ENCODE results near the gene DIAPH3. TPM values are rescaled to one million over a fixed set of nuclear protein-coding genes. Genes with fewer than 3 reads are reported as not detected.

DIAPH3 gene
- total RNA-seq, 2 experiments from 2014 or later, result 22.5 to 24.1 TPM

DNA sequence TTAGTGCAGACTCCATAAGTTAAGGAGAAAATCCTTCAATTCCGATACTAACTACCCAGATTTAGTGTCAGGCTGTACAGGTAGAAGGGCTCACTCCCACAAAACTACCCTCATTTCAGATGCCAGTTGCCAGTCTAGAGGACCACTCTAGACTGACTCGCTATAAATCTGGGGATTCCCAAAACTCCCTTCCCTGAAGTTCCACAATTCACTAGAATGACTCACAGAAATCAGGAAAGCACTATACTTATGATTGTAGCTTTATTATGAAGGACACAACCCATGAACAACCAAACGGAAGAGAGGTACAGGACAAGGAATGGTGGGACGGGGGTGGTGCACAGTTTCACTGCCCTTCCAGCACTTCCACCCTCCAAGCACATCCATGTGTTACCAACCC, 321.2 kb downstream of the DIAPH3 start:
- H3K9me3 Mint-ChIP-seq, result no peaks in the 10 kb centered on the region
- H3K36me3 Mint-ChIP-seq (ENCODE audit: low read depth), result peaks cover 2% of the 10 kb centered on the region
- no peaks in the 10 kb centered on the region for H3K4me1 Mint-ChIP-seq
- POLR2A ChIA-PET, result no interaction called here
- CTCF ChIA-PET, result no interaction called here
- no peaks in the 10 kb centered on the region for H3K27me3 Mint-ChIP-seq
- no peak overlapping the region for H3K27ac Mint-ChIP-seq
- H3K4me3 Mint-ChIP-seq, result no peak overlapping the region
- no peak for DNase-seq

DNA sequence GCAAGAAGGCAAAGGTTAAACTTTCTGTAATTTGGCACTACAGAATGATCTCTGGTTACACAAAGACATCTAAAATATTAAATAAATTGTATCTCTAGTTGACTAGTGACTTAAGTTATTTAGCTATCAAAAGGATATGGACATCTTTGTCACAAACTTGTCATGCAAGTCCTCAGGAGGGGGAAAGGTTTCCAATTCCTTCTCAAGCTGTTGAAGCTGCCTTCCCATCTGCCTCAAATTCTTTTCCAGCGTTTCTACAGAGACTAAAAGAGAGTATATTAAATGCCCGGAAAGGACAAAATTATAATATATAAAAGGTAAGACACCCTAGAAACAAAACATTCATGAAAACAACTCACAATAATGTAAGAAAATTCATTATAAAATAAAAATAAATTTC, 324.5 kb downstream of the DIAPH3 start:
- Mint-ChIP-seq H3K4me1 (no peaks in the 10 kb centered on the region), H3K36me3 (ENCODE audit: low read depth) (peaks cover 2% of the 10 kb centered on the region), H3K27me3 (no peaks in the 10 kb centered on the region), H3K27ac (no peak overlapping the region), H3K4me3 (no peak overlapping the region), H3K9me3 (no peaks in the 10 kb centered on the region)
- CTCF ChIA-PET, result no interaction called here
- DNase-seq, result no peak
- POLR2A ChIA-PET, result no interaction called here

DNA sequence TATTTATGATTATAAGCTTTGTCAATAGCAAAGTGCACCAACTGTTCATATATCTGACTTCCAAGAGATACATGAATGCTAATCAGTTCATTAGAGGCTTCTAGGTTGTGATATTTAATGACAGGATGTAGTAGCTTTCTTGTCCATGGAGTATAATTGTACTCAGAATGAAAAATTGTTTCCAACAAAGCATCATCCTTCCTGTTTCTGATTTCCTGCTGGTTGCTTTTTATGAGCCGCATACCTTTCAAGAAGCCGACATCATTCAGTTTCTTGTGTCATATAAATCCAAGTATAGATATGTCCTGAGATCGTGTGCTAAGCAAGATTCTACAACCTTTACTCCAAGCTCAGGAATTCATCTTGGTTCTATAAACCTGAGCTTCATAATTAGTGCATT, 326.6 kb downstream of the DIAPH3 start:
- H3K9me3 Mint-ChIP-seq, result no peaks in the 10 kb centered on the region
- ChIA-PET POLR2A (no interaction called here), CTCF (interaction anchor here (0.6 kb wide), 1 partner anchor 8 kb away, joined by 4 read pairs; no protein-coding TSS in a partner anchor)
- H3K4me1 Mint-ChIP-seq, result no peaks in the 10 kb centered on the region
- no peaks in the 10 kb centered on the region for H3K27me3 Mint-ChIP-seq
- DNase-seq, result no peak
- peaks cover 2% of the 10 kb centered on the region for H3K36me3 Mint-ChIP-seq (ENCODE audit: low read depth)
- no peak overlapping the region for H3K27ac Mint-ChIP-seq
- no peak overlapping the region for H3K4me3 Mint-ChIP-seq

DNA sequence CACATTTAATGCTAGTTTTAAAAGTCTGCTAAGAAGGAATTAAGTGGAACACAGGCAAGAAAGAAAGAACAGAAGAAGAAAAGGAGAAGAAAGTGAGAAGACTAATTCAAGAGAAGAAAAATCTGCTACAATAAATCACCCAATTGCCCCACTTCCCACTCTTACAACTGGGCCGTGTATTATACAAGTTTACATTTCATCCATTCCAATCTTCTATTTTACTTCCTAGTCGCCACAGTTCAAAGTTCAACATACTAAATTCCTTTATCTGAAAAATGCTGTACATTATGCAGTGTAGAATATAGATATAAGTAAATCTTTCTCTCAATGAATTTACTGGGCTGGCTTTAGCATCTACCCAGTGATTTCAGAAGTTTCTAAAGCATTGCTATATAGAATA, 328.2 kb downstream of the DIAPH3 start:
- Mint-ChIP-seq H3K36me3 (ENCODE audit: low read depth) (peaks cover 2% of the 10 kb centered on the region), H3K4me1 (no peaks in the 10 kb centered on the region), H3K27me3 (no peaks in the 10 kb centered on the region), H3K4me3 (no peak overlapping the region), H3K9me3 (no peaks in the 10 kb centered on the region), H3K27ac (no peak overlapping the region)
- ChIA-PET POLR2A (no interaction called here), CTCF (no interaction called here)
- DNase-seq, result no peak

DNA sequence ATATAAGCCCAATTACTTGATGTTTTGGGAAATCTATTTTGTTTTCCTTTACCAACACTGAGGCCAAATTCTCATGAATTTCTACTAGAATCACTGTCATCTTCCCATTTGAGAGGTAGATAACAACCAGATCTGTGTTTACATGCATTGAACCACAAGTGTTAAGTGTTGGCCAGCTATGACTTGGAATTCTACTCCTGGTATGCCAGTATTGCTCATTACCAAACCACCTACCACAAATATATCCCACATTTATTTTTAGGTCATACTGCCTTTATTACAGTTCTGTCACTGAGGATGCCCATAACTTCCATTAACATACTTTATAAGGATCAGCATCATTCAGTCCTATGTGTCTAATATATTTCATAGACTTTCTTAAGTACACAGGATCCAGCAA, 328.9 kb downstream of the DIAPH3 start:
- Mint-ChIP-seq H3K4me3 (no peak overlapping the region), H3K27me3 (no peaks in the 10 kb centered on the region), H3K9me3 (no peaks in the 10 kb centered on the region), H3K27ac (no peak overlapping the region), H3K36me3 (ENCODE audit: low read depth) (peaks cover 2% of the 10 kb centered on the region), H3K4me1 (no peaks in the 10 kb centered on the region)
- ChIA-PET POLR2A (no interaction called here), CTCF (no interaction called here)
- no peak for DNase-seq

DNA sequence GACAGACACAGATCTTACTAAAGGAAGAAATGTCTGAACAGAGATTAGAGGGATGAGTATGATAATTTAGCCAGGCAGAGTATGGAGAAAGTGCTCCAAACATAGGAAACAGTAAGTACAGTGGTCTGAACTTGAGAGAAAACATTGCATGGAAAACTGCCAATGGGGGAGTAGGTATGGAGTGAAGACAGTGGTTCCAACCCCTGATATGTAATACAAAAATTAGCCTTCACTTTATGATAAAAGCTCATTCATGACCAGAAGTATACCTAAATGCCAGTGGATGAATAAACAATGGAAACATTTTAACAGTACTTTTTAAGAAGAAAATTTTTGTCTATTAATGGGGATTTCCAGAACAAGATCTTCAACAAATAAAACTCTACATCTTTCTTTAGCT, 334.0 kb downstream of the DIAPH3 start:
- CTCF ChIA-PET, result interaction anchor here (0.7 to 1.3 kb wide), 2 partner anchors 10 to 16 kb away, joined by 3 to 5 read pairs; no protein-coding TSS in a partner anchor
- DNase-seq, result no peak
- no peaks in the 10 kb centered on the region for H3K9me3 Mint-ChIP-seq
- POLR2A ChIA-PET, result interaction anchor here (0.7 kb wide), 1 partner anchor 34 kb away, joined by 4 read pairs; no protein-coding TSS in a partner anchor
- no peaks in the 10 kb centered on the region for H3K27me3 Mint-ChIP-seq
- H3K4me1 Mint-ChIP-seq, result no peaks in the 10 kb centered on the region
- no peak overlapping the region for H3K27ac Mint-ChIP-seq
- peaks cover 4% of the 10 kb centered on the region for H3K36me3 Mint-ChIP-seq (ENCODE audit: low read depth)
- H3K4me3 Mint-ChIP-seq, result no peak overlapping the region

DNA sequence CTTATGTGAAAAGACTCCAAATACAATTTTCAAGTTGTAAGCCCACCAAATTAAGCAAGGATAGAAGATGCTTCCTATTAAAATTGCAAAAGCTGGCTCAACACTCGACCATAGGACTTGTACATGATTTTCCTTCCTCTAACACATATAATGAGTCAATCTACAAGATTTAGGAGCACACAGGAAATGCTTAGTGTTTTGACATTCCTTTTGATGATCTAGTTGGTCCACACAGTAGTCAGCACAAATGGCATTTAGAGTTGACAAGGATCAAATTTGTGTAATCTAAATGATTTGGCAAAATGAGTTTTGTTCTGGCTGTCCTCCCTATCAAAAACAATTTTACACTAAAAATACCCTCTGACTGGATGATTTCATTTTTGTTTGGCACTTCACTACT, 340.2 kb downstream of the DIAPH3 start:
- POLR2A ChIA-PET, result no interaction called here
- H3K4me3 Mint-ChIP-seq, result no peak overlapping the region
- H3K27me3 Mint-ChIP-seq, result no peaks in the 10 kb centered on the region
- no peaks in the 10 kb centered on the region for H3K9me3 Mint-ChIP-seq
- DNase-seq, result no peak
- H3K4me1 Mint-ChIP-seq, result no peaks in the 10 kb centered on the region
- CTCF ChIA-PET, result no interaction called here
- peaks cover 4% of the 10 kb centered on the region for H3K36me3 Mint-ChIP-seq (ENCODE audit: low read depth)
- no peak overlapping the region for H3K27ac Mint-ChIP-seq

DNA sequence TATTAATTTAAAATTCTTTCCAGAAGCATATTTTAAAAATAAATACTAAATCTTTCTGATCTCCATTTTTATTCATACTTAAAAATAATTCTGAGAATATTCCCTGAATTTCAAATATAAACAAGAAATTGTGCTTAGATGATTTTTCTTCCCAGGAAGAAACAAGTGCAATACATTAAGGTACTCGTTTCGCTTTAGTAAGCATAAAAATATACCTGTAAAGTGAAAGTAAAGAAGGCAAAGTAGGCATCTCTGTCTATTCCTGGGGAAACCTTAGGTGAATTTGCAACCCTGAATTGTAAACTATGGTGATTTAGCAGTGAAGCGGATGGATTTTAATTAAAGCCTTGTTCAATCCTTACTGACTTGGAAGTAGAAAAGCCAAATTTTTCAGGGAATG, 354.2 kb downstream of the DIAPH3 start:
- H3K4me1 Mint-ChIP-seq, result no peaks in the 10 kb centered on the region
- CTCF ChIA-PET, result no interaction called here
- POLR2A ChIA-PET, result no interaction called here
- H3K27me3 Mint-ChIP-seq, result no peaks in the 10 kb centered on the region
- H3K4me3 Mint-ChIP-seq, result no peak overlapping the region
- no peaks in the 10 kb centered on the region for H3K9me3 Mint-ChIP-seq
- no peak overlapping the region for H3K27ac Mint-ChIP-seq
- H3K36me3 Mint-ChIP-seq (ENCODE audit: low read depth), result peaks cover 3% of the 10 kb centered on the region
- no peak for DNase-seq

DNA sequence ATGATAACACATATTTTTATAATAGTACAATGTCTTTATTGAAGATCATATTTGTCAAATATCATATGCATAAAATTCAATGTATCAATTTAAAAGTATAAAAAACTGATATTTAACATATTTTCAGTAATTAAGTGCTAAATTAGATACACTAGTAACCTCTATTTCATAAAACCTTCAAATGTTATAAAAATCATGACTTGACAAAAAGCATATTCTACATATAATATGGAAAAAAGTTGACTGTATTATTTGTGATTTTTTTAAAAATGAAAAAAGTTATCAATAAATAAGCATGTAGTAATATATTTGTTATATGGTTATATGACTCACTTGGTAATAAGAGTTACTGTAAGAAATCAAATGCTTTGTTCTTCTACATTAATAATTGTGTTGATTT, 356.9 kb downstream of the DIAPH3 start:
- H3K27me3 Mint-ChIP-seq, result no peaks in the 10 kb centered on the region
- ChIA-PET POLR2A (no interaction called here), CTCF (no interaction called here)
- no peak for DNase-seq
- H3K9me3 Mint-ChIP-seq, result no peaks in the 10 kb centered on the region
- H3K36me3 Mint-ChIP-seq (ENCODE audit: low read depth), result peaks cover 3% of the 10 kb centered on the region
- no peak overlapping the region for H3K4me3 Mint-ChIP-seq
- no peaks in the 10 kb centered on the region for H3K4me1 Mint-ChIP-seq
- H3K27ac Mint-ChIP-seq, result no peak overlapping the region

DNA sequence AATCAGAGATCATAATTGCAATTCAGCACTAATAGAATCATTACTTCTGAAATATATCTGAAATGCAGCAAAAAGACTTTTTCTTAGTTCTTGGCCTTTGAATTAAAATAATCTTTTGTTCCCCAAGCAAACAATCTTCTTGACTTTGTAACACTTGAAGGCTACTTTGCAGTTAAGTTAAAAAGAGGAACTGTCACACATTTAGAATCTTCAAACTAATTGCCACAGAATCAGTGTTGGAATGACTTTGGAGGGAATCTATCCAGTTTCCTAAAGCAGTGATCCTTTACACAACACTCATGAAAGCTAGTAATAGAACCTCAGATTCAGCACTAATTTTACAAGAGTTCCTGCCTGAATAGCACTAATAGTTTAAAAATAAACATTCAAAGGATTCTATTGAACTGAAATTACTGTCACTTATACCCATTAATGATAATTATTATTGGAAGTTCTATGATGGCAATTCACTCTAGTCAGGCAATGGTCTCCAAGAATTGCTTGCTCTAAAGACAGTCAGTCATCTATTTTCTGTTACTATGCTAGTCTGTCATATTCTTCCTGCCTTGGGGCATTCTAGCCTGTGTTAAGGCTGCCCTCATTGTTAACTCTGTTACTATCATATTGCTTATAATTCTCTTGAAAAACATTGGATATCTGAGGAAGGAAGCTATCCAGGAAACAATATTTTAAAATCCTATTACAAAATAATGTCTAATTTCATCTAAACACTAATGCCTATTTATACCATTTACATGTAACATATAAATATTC, 362.4 kb downstream of the DIAPH3 start:
- H3K27ac Mint-ChIP-seq, result no peak overlapping the region
- H3K4me1 Mint-ChIP-seq, result no peaks in the 10 kb centered on the region
- no peaks in the 10 kb centered on the region for H3K27me3 Mint-ChIP-seq
- no peak for DNase-seq
- no peak overlapping the region for H3K4me3 Mint-ChIP-seq
- no peaks in the 10 kb centered on the region for H3K36me3 Mint-ChIP-seq (ENCODE audit: low read depth)
- ChIA-PET CTCF (no interaction called here), POLR2A (no interaction called here)
- no peaks in the 10 kb centered on the region for H3K9me3 Mint-ChIP-seq

DNA sequence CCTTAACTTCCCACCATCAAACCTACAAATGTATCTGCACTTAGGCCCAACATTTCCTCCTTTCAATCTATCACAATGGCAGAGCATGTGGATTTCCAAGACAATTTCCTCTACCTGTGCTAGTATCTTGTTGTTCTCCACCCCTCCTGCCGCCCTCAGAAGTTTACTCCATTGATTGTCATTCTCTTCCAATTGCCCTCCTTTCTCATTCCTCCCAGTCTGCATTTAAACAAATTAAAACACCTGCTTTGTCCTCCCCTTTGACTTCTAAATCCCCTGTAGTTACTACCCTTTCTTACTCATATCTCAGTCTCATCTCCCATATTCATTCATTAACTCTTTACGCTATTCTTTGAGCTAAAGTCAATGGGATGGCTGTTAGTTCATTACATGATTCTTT, 370.6 kb downstream of the DIAPH3 start:
- Mint-ChIP-seq H3K36me3 (ENCODE audit: low read depth) (no peaks in the 10 kb centered on the region), H3K4me3 (no peak overlapping the region), H3K4me1 (no peaks in the 10 kb centered on the region), H3K27me3 (no peaks in the 10 kb centered on the region), H3K27ac (no peak overlapping the region), H3K9me3 (no peaks in the 10 kb centered on the region)
- ChIA-PET CTCF (no interaction called here), POLR2A (no interaction called here)
- no peak for DNase-seq

DNA sequence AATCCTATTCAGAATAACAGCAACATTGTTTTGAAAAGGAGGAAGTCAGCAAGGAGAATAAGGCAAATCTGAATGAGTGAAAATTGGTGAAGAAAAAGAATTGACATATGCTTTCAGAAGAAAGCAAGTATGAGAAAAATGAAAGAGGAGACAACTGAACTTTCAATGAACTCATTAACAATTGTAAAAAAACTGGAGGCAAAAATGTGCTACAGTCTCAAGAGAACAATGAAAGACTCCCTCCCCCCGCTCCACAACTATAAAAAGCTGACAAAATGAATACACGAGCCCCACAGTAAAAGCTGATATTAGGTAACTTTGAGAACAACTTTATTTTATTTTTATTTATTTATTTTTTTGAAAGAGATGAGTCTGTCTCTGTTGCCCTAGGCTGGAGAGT, 373.1 kb downstream of the DIAPH3 start:
- H3K9me3 Mint-ChIP-seq, result no peaks in the 10 kb centered on the region
- no peaks in the 10 kb centered on the region for H3K36me3 Mint-ChIP-seq (ENCODE audit: low read depth)
- H3K4me3 Mint-ChIP-seq, result no peak overlapping the region
- H3K27me3 Mint-ChIP-seq, result no peaks in the 10 kb centered on the region
- ChIA-PET POLR2A (no interaction called here), CTCF (interaction anchor here (1.3 to 1.8 kb wide), 2 partner anchors 15 to 30 kb away, joined by 3 to 6 read pairs; no protein-coding TSS in a partner anchor)
- DNase-seq, result no peak
- no peak overlapping the region for H3K27ac Mint-ChIP-seq
- no peaks in the 10 kb centered on the region for H3K4me1 Mint-ChIP-seq

DNA sequence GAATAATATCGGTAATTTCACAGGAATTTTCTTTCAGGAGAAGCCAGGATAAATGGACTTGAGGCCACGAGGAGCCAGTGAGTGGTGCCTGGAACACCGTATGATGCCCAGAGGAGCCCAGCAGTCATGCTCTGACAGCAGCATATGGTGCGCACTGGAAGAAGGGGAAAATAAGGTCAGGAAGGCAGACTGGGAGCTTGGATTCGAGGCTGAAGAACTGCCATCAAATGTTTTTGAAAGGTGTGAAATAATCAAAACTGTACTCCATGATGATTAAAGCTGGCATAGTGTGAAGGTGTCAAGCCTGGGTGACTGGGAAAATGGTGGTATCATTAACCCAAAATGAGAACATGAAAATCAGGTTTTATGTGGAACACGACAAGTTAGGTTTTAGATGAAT, 374.2 kb downstream of the DIAPH3 start:
- Mint-ChIP-seq H3K27me3 (no peaks in the 10 kb centered on the region), H3K9me3 (no peaks in the 10 kb centered on the region), H3K4me3 (no peak overlapping the region), H3K27ac (no peak overlapping the region), H3K4me1 (no peaks in the 10 kb centered on the region), H3K36me3 (ENCODE audit: low read depth) (no peaks in the 10 kb centered on the region)
- POLR2A ChIA-PET, result no interaction called here
- CTCF ChIA-PET, result interaction anchor here (0.9 to 1.5 kb wide), 2 partner anchors 10 to 14 kb away, joined by 3 read pairs; no protein-coding TSS in a partner anchor
- no peak for DNase-seq

DNA sequence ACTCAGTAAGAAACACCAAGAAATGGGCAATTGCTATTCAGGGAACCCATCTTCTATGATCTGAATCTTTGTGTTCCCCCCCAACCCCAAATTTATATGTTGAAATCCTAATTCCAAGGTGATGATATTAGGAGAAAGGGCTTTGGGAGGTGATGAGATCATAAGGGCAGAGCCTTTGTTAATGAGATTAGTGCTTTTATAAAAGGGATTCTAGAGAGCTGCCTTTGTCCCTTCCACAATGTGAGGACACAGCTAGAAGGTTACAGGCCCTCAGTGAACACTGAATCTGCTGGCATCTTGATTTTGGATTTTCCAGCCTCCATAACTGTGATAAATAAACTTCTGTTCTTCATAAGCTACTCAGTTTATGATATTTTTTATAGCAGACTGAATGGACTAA, 376.0 kb downstream of the DIAPH3 start:
- Mint-ChIP-seq H3K9me3 (no peaks in the 10 kb centered on the region), H3K4me1 (no peaks in the 10 kb centered on the region), H3K36me3 (ENCODE audit: low read depth) (no peaks in the 10 kb centered on the region), H3K27ac (no peak overlapping the region), H3K4me3 (no peak overlapping the region), H3K27me3 (no peaks in the 10 kb centered on the region)
- ChIA-PET CTCF (no interaction called here), POLR2A (no interaction called here)
- no peak for DNase-seq
